AG09319 (cell line): ENCODE data around the gene CFAP221.

Experiments used
- DNase-seq: peaks from one replicate; pipeline ENCODE4 v3.0.0-alpha.2; 2010; ENCODE audit warnings: low read depth; ENCODE audit errors: extremely low read depth
- CTCF ChIP-seq: IDR thresholded peaks from 2 replicates; pipeline ENCODE4 v1.5.1; 2011; ENCODE audit warnings: low read depth, mild to moderate bottlenecking, inconsistent platforms, low read length, moderate library complexity

The CFAP221 gene

GRCh38 chr2:119704670-119705120 is 160.4 kb downstream of the CFAP221 start:
- no peak for DNase-seq
- no peak for TF ChIP-seq CTCF

- DNase-seq = no peak
- TF ChIP-seq CTCF = no peak
Observed at GRCh38 chr2:119706221-119706620, 162.0 kb downstream of the CFAP221 start.
